ENCODE measurements around the gene CRAMP1.

CRAMP1 gene

DNA sequence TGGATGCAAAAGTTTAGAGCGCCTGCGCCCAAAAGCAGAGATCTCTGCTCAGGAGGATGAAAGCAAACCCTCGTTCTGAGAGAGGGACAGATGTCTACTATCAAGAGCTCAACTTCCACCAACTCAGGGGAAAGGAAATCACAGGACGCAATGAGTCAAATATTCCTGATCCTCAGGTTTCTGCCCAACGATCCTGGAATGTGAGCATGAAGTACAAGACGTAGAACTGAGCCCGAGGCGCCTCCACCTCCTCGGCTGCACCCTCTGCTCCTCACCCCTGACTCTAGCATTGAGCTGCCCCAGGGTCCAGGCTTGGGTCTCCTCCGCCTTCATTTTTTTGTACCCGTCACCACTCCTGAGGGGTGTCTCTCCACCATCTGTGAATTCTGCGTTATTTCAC, 15.6 kb upstream of the CRAMP1 start:
- no peak for TF ChIP-seq CTCF (IDR thresholded peaks at IDR 0.05; ENCODE audit: borderline replicate concordance, insufficient read depth, low read depth, low read length)
- H3K4me3 ChIP-seq (ENCODE audit: low read depth, low read length): no peak overlapping the region

DNA sequence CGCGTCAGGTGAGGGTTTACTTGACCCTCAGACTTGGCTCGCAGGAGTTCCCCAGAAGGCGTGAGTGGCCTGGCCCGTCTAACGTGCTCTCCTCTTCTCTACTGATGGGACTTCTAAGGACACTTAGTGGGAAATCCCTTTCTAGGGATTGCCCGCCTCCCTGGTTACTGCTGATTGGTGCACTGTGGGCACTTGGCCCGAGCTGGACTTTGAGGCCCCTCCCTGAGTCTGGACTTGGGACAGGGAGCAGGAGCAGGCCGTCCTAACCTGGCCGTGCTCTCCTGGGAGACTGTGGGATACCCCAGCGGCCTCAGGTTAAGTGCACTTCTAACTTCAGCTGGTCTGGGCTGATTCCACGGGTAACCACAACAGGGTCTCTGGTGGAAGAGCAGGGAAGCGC, 15.0 kb upstream of the CRAMP1 start:
- no peak for TF ChIP-seq CTCF (IDR thresholded peaks at IDR 0.05; ENCODE audit: borderline replicate concordance, insufficient read depth, low read depth, low read length)
- no peak overlapping the region for H3K4me3 ChIP-seq (ENCODE audit: low read depth, low read length)

GRCh38 chr16:1601031-1601430, 11.1 kb upstream of the CRAMP1 start:
- H3K4me3 ChIP-seq (ENCODE audit: low read depth, low read length): no peak overlapping the region
- TF ChIP-seq CTCF (IDR thresholded peaks at IDR 0.05; ENCODE audit: borderline replicate concordance, insufficient read depth, low read depth, low read length): no peak

DNA sequence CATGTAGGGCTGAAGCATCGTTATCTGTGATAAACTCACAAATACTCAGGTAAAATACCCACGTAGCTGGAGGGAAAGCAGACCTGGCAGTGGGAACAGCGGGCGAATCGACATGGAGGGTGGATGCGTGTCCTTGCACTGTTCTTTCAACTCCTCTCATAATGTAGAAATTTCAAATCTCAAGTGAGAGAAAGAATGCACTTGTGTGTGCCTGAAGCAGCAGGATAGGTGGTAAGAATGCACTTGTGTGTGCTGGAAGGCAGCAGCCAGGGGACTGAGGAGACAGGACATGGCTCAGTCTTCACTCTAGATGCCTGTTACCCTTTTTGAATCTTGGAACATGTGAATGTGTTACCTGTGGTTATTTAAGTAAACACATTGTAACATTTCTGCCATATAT, 10.7 kb upstream of the CRAMP1 start:
- H3K4me3 ChIP-seq (ENCODE audit: low read depth, low read length): no peak overlapping the region
- TF ChIP-seq CTCF (IDR thresholded peaks at IDR 0.05; ENCODE audit: borderline replicate concordance, insufficient read depth, low read depth, low read length): no peak

GRCh38 chr16:1602285-1602684, 9.9 kb upstream of the CRAMP1 start:
- TF ChIP-seq CTCF (IDR thresholded peaks at IDR 0.05; ENCODE audit: borderline replicate concordance, insufficient read depth, low read depth, low read length): no peak
- H3K4me3 ChIP-seq (ENCODE audit: low read depth, low read length): no peak overlapping the region

GRCh38 chr16:1606774-1607173, 5.4 kb upstream of the CRAMP1 start:
- no peak overlapping the region for H3K4me3 ChIP-seq (ENCODE audit: low read depth, low read length)
- TF ChIP-seq CTCF (IDR thresholded peaks at IDR 0.05; ENCODE audit: borderline replicate concordance, insufficient read depth, low read depth, low read length): no peak

GRCh38 chr16:1607971-1608370, 4.2 kb upstream of the CRAMP1 start:
- no peak overlapping the region for H3K4me3 ChIP-seq (ENCODE audit: low read depth, low read length)
- TF ChIP-seq CTCF (IDR thresholded peaks at IDR 0.05; ENCODE audit: borderline replicate concordance, insufficient read depth, low read depth, low read length): no peak

Measured in GM12875 (cell line).